ENCODE results near the gene CUX1.

DNA sequence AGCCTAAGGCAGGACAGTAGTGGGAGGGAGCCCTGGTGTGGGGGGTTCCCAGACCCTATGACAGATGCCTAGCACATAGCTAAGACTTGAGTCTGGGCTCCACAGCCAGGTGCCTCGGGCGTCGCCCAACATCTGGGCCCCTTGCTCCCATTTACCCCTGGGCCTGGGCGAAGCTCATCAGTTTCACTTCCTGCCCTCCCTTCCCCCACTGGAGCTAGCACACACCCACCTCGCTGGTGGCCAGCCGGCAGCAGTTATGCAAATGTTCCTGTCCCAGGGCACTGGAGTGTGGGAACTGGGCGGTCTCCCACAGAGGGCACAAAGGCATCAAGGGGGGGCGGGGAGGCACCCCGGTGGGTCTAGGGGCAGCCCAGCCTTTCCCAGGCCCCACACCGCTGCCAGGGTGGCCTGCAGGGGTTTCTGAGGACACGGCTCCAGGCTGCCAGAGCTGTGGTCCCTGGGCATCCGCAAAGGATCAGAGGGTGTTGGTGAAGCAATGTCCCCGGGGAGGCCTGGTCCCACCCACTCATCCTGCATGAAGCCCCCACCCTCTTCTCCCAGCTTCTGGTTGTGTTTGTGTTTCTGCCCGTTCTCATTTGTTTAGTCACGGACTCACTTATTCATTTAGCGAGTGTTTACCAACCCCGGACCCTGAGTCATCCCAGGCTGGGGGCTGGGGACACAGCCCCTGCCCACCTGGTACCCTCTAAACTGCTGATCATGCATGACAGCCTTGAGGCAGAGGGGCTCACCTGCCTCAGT is 489.7 kb downstream of the CUX1 start:
- TF ChIP-seq, protein P1, sequence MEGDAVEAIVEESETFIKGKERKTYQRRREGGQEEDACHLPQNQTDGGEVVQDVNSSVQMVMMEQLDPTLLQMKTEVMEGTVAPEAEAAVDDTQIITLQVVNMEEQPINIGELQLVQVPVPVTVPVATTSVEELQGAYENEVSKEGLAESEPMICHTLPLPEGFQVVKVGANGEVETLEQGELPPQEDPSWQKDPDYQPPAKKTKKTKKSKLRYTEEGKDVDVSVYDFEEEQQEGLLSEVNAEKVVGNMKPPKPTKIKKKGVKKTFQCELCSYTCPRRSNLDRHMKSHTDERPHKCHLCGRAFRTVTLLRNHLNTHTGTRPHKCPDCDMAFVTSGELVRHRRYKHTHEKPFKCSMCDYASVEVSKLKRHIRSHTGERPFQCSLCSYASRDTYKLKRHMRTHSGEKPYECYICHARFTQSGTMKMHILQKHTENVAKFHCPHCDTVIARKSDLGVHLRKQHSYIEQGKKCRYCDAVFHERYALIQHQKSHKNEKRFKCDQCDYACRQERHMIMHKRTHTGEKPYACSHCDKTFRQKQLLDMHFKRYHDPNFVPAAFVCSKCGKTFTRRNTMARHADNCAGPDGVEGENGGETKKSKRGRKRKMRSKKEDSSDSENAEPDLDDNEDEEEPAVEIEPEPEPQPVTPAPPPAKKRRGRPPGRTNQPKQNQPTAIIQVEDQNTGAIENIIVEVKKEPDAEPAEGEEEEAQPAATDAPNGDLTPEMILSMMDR (IDR thresholded peaks at IDR 0.05; ENCODE audit: borderline replicate concordance, extremely low read depth, low read length, poor library complexity, severe bottlenecking) = no peak
- TF ChIP-seq EZH2 (IDR thresholded peaks at IDR 0.05; ENCODE audit: borderline replicate concordance, low read depth, low read length, severe bottlenecking) = no peak
